ENCODE measurements around the gene ANKRD11. TPM values are rescaled to one million over a fixed set of nuclear protein-coding genes. Genes with fewer than 3 reads are reported as not detected.

The ANKRD11 gene
- total and polyA plus RNA-seq, 2 donors (not counting 3 experiments of a cell fraction or from before 2014, with no cell fraction given): 55.8 to 191 TPM

GRCh38 chr16:89367538-89367915, 122.8 kb downstream of the ANKRD11 start:
- no peak overlapping the region for H3K27ac ChIP-seq (ENCODE audit: insufficient read depth, low read depth, low read length)
- DNase-seq (ENCODE audit: low read depth, low spot score) (no peak), FAIRE-seq (no peak)
- no peak overlapping the region for H3K4me2 ChIP-seq (ENCODE audit: insufficient read depth, low read length)
- no peaks in the 10 kb centered on the region for H3K9me3 ChIP-seq (replicated peaks; ENCODE audit: control insufficient read depth, insufficient read depth, low read length)
- H3K79me2 ChIP-seq (ENCODE audit: control insufficient read depth, insufficient read depth, low read length): peaks cover 98% of the 10 kb centered on the region
- no peak overlapping the region for H3K9ac ChIP-seq (replicated peaks; ENCODE audit: extremely low read depth, insufficient read depth, low read length)
- intact Hi-C loops (cut with micrococcal nuclease): no loop called here
- H2AFZ ChIP-seq (ENCODE audit: low read depth, low read length): no peak overlapping the region
- POLR2A ChIA-PET: no interaction called here
- H3K36me3 ChIP-seq (ENCODE audit: control insufficient read depth in 2 of 2, extremely low read depth in 1 of 2, insufficient read depth in 2 of 2, low read length in 2 of 2): peaks cover 0 to 2% of the 10 kb centered on the region in 2 experiments
- no TSS peak for BruUV-seq (replicated peaks)
- no peak for TF ChIP-seq POLR2AphosphoS5 (IDR thresholded peaks at IDR 0.05; ENCODE audit: insufficient read depth, low read depth, low read length)
- TF ChIP-seq MYC (IDR thresholded peaks at IDR 0.05; ENCODE audit: low read depth, low read length): no peak
- TF ChIP-seq EZH2 (IDR thresholded peaks at IDR 0.05; ENCODE audit: borderline replicate concordance, low read depth, low read length, severe bottlenecking): no peak
- TF ChIP-seq MAX (IDR thresholded peaks at IDR 0.05; ENCODE audit: insufficient read depth, insufficient read length): no peak
- H3K4me1 ChIP-seq (ENCODE audit: control insufficient read depth, extremely low read depth, insufficient read depth, low read length): peaks cover 25% of the 10 kb centered on the region
- H4K20me1 ChIP-seq (replicated peaks; ENCODE audit: control insufficient read depth, extremely low read depth, insufficient read depth, low read length): peaks cover 8% of the 10 kb centered on the region
- CTCF ChIA-PET: no interaction called here
- dilution Hi-C loops (cut with MboI; ENCODE audit: extremely low pct_ligation_motif_present, low sequenced_read_pairs): no loop called here
- H3K27me3 ChIP-seq (ENCODE audit: control insufficient read depth in 2 of 2, insufficient read depth in 2 of 2, low read length in 2 of 2): no peaks in the 10 kb centered on the region
- no peaks in the 10 kb centered on the region for H3K9me1 ChIP-seq (replicated peaks; ENCODE audit: control insufficient read depth, extremely low read depth, insufficient read depth, low read length)
- no peak overlapping the region for H3K4me3 ChIP-seq (replicated peaks in 1 of 3; ENCODE audit: insufficient read depth in 1 of 3, low read depth in 1 of 3, low read length in 3 of 3)

GRCh38 chr16:89366561-89367537, 123.5 kb downstream of the ANKRD11 start:
- ChIA-PET CTCF (no interaction called here), POLR2A (interaction anchor here (0.6 kb wide), 1 partner anchor 428 kb away, joined by 3 read pairs; no protein-coding TSS in a partner anchor)
- Histone ChIP-seq H3K9me1 (replicated peaks; ENCODE audit: control insufficient read depth, extremely low read depth, insufficient read depth, low read length) (no peaks in the 10 kb centered on the region), H3K4me2 (ENCODE audit: insufficient read depth, low read length) (no peak overlapping the region), H2AFZ (ENCODE audit: low read depth, low read length) (no peak overlapping the region), H3K36me3 (ENCODE audit: control insufficient read depth in 2 of 2, extremely low read depth in 1 of 2, insufficient read depth in 2 of 2, low read length in 2 of 2) (peaks cover 0 to under 1% of the 10 kb centered on the region in 2 experiments), H4K20me1 (replicated peaks; ENCODE audit: control insufficient read depth, extremely low read depth, insufficient read depth, low read length) (peaks cover 8% of the 10 kb centered on the region), H3K9me3 (replicated peaks; ENCODE audit: control insufficient read depth, insufficient read depth, low read length) (no peaks in the 10 kb centered on the region), H3K9ac (replicated peaks; ENCODE audit: extremely low read depth, insufficient read depth, low read length) (no peak overlapping the region), H3K4me3 (replicated peaks in 1 of 3; ENCODE audit: insufficient read depth in 1 of 3, low read depth in 1 of 3, low read length in 3 of 3) (no peak overlapping the region), H3K27ac (ENCODE audit: insufficient read depth, low read depth, low read length) (no peak overlapping the region), H3K27me3 (ENCODE audit: control insufficient read depth in 2 of 2, insufficient read depth in 2 of 2, low read length in 2 of 2) (no peaks in the 10 kb centered on the region), H3K79me2 (ENCODE audit: control insufficient read depth, insufficient read depth, low read length) (peaks cover 98% of the 10 kb centered on the region), H3K4me1 (ENCODE audit: control insufficient read depth, extremely low read depth, insufficient read depth, low read length) (peaks cover 30% of the 10 kb centered on the region)
- BruUV-seq (replicated peaks): no TSS peak
- DNase-seq (ENCODE audit: low read depth, low spot score) (no peak), FAIRE-seq (no peak)
- TF ChIP-seq FOS (IDR thresholded peaks at IDR 0.05; ENCODE audit: borderline replicate concordance, insufficient read depth, low read length) (no peak), CTCF (IDR thresholded peaks at IDR 0.05; ENCODE audit: extremely low read depth in 1 of 2, insufficient read depth in 1 of 2, low read depth in 1 of 2, low read length in 2 of 2) (no peak)
- dilution Hi-C loops (cut with MboI; ENCODE audit: extremely low pct_ligation_motif_present, low sequenced_read_pairs): no loop called here
- intact Hi-C loops (cut with micrococcal nuclease): no loop called here
